CD4-positive, alpha-beta T cell treated with Interleukin-21 for 1 hour (primary cell): Measurements from ENCODE around the gene OR6N2.

Experiments
- DNase-seq: peaks from one replicate; pipeline ENCODE4 v3.0.0-alpha.2; 2020

Gene OR6N2, protein sequence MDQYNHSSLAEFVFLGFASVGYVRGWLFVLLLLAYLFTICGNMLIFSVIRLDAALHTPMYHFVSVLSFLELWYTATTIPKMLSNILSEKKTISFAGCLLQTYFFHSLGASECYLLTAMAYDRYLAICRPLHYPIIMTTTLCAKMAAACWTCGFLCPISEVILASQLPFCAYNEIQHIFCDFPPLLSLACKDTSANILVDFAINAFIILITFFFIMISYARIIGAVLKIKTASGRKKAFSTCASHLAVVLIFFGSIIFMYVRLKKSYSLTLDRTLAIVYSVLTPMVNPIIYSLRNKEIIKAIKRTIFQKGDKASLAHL

DNA sequence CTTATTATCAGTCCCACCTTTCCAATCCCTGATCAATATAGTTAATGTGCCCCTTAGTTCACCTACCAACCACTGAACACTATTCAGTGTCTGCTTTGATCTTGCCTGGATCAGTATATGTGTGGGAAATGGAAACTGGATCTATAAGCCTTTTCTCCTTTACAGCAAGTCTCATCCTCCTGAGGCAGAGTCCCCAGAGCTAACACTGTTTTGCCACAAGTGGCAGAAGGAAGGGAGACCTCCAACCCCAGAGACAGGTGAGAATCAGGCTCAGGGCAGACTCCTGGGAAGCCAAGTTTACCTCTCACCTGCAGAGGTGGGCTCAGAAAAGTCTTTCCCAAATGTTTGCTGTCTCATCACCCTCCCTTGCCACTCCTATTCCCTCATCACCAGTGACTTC, at the start of gene OR6N2:
Gene OR6N2, minus strand, starts transcription at position 101 of the 400 bp plus-strand sequence. CDS start 3,569 bp downstream, outside the sequence.
- DNase-seq = no peak

DNA sequence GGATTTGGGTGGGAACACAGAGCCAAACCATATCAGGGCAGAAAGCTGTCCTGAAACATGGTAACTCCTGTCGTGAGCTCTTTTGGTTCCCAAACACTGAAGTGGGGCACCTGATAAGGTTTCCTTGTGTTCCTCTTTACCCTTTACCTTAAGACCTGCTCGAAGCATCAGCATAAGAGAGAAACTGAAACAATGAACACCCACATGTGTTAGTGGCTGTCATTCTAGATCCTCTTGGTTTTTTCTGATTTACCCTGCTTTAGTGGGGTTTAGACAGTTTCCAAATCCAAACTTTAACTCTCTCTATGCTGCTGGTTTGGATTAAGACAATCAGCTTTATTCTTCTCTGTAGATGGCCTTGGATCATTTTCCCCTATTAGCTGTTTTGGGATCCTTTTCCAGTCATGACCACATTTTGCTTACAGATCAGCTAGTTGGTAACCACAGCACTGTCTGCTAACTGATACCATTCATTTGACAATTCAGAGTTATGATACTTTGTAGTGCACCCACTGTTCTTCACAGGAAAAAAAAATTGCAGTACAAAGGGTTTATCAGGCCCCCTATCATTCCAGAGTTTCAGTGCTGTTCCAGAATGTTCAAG, 49.2 kb upstream of the OR6N2 start:
- DNase-seq = no peak

DNA sequence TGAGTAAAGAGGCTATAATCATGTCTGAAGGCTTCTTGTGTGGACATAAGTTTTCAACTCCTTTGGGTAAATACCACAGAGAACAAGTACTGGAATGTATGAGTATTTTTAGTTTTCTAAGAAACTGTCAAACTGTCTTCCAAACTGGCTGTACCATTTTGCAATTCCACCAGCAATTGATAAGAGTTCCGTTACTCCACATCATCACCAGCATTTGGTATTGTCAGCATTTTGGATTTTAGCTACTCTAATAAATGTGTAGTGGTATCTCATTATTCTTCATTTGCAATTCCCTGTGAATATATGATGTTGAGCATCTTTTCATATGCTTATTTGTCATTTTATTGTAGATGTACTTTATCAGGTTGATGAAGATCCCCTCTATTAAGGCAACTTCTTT, 40.7 kb upstream of the OR6N2 start:
- no peak for DNase-seq

DNA sequence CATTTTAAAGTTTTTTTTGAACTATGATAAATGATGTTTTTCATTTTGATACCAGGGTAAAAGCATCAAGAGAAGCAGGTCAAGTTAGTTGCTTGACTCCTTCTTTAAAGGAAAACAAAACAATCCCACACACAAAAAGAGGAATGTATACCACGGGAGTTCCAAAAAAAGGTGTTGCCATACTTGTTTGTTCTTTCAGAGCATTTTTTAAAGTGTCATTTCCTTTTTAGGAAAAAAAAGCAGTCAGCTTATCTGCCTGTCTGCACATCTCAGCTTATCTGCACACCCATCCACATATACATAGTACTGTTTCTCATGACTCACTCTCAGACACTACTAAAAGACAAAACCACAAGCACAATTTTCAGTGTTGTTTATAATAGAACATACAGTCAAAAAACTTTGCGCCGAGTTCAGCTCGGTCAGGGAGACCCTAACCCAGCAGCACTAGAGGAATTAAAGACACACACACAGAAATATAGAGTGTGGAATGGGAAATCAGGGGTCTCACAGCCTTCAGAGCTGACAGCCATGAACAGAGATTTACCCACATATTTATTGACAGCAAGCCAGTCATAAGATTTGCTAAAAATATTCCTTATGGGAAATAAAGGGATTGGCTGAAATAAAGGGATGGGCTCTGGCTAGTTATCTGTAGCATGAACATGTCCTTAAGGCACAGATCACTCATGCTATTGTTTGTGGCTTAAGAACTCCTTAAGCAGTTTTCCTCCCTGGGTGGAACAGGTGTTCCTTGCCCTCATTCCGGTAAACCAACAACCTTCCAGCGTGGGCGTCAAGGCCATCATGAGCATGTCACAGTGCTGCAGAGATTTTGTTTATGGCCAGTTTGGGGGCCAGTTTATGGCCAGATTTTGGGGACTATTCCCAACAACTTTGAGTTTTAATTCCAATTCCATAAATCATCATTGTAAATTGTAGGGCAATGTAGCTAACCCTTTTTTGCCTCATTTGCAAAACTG, 38.7 kb upstream of the OR6N2 start:
- DNase-seq = peak; percentile 44

DNA sequence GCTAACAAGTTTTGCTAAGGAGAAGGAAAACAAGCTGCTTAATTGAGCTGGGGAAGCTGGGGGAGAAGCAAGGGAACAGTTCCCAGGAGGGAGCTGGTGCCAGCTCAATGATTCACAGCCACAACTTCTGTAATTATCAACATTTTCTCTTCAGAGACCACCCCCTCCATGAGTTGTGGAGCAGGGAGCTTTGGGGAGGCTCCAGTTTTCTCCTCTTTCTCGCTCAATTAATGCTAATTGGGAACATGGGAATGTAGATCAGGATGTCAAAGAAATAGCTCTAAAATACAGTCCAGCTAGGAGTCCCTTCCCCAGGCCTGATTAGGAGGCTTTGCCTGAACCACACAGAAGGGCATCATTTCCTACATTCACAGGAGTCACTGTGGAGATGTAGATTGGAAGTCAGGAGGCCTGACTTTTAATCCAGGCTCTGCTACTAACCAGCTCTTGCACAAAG, 38.0 kb upstream of the OR6N2 start:
- DNase-seq = no peak

DNA sequence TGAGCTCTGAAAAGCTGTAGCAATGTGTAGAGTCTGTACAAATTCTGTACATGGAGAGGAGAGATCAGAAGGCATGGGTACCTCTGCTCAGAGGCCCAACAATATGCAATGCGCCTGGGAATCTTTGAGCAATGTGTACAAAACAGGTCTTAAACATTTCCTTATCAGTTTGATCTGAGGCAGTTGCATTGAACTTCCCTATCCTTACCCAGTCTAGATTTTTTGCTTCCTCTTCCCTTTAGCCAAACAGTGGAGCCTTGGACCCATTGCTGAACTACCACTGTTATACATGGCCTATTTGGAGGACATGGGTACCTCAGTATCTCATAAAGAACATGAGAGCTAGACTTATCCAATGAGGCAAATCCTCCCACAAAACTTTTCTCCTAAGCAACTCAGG, 37.6 kb upstream of the OR6N2 start:
- DNase-seq = no peak

DNA sequence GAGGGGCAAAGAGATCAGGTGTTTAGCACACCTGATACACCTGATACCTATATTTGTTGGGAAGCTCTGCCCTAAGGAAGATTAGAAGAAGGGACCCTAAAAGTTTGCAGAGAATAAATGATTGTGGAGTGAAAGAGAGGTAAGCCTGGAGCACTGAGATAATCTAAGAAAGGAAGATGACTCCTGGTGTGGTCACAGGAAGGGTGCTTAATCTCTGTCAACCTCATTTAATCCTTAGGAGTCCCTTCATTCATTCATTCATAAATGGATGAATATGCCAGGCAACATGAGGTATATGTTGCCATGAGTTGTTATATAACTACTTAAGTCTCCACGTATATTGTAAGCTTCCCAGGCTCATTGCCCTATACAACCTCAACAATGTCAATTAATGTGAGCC, 34.0 kb upstream of the OR6N2 start:
- DNase-seq = no peak

DNA sequence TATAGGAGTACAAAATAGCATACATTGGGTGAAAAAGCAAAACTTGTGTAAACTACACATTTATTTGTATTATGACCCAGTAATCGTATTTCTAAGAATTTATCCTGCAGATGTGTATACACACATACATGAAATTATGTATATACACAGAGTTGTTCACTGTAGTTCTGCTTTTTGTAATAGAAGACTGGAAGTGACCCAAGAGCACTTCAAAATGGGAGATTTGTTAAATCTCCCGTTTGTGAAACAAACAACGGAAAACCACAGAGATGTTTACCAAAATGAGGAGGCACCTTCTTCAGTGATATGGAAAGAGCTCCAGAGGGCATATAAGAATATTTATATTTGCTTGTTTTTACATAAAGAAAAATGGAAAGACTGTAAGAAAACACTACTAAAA, 32.2 kb upstream of the OR6N2 start:
- no peak for DNase-seq

DNA sequence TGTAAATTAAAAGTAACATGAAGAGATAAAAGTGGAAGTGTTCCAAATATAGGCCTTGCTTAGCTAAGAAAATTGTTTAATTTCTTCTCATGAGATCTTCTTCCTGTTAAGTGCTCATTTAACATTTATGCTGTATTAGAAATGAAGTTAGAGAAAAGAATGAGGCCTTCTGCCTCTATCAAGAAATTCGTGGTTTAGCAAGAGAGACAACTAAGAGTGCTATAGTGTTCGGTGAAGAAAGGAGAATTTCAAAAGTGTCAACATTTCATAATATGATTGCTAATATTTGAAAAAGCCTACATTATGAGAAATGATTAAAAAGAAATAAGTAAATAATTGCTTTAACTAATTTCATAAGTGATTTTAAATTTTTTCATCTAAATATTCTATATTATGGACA, 31.3 kb upstream of the OR6N2 start:
- DNase-seq = no peak

DNA sequence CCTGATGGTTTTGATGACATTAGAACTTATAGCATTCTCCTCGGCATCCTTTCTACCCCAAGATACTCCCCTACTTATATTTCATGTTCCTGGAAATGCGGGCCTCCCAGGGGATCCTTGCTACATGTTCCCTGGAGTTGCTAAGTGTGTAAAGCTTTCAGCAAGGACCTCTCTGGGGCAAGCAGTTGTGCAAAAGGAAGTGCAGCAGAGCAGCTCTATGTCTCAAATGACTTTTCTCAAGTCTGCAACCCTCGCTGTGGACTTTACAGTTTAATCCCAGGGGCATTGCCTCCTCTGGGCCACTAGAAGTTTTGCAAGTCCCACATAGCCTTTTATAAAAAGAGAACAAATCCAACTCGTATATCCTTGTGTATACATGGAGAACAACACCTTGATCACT, 29.3 kb upstream of the OR6N2 start:
- no peak for DNase-seq

DNA sequence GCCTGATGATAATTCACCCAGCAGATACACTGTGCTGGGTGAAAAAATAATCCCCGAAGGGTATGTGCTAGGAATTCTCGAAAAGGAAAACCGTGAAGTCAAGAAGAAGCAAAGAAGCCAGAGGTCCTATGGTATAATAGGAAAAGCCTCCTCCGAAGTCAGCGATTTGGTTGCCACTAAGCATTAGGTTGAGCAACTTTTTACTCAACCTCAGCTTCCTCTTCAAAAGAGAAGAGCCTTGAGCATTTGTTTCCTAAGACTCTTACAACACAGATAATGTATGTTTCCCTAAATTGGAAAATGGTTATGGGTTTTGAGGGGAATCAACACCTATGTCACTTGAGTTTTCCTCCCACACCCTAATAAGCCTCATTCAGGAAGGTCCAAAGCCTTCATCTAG, 28.9 kb upstream of the OR6N2 start:
- no peak for DNase-seq

DNA sequence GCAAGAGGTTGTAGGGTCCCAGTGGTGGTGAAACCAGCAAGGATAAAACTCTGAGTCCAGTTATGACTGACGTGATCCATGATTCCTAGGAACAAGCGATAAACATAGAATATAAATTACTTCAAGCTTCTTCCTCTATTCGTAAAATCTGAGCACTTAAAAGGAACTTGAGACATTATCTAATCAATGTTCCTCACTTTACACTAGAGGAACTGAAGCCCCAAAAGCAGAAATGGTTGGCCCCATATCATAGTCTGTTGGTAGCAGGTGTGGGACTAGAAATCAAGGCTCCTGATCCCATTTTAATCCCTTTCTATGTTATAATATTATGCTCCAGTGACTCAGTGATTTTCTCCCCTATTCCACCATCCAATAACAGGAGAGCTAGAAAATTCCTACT, 28.3 kb upstream of the OR6N2 start:
- no peak for DNase-seq

DNA sequence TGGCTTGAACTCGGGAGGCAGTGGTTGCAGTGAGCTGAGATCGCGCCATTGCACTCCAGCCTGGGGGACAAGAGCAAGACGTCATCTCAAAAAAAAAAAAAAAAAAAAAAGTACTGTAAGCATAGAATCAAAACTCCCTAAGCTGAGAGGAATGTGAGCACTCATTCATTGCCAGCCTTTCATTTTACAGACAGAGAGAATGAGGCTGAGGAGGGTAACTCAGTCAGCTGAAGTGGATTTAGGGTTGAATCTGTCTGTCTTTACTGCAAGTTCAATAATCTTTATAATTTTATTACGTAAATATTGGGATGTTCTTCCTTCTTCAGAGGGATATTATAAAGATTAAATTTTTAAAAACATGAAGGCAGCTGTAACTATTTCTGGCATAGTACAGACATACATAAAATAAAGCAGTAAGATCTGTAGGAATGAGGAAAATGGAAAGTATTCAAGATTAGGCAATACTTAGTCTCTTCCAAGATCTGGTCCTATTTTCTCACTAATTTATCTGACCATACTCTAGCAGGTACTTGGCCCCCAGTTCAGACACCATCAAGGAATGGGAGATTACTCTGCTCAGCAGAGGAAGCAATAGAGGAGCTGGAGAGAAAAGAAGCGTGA, 26.0 kb upstream of the OR6N2 start:
- no peak for DNase-seq

DNA sequence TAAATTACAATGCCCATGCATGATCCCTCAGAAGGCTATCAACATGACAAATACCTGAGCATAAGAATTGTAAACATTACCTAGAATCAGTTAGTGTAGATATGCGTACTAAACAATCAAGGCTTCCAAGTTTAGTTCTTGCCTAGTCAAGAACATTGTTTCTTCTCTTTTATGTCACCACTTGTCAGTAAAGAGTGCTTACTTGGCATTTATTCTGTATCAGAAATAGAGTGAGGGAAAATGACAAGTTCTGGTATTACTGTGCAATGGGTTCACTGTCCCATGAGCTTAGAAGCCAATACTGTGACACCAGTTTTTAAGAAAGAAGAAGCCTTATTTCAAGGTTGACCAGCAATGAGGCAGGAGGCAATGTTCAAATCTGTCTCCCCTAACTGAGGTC, 22.7 kb upstream of the OR6N2 start:
- DNase-seq = no peak

DNA sequence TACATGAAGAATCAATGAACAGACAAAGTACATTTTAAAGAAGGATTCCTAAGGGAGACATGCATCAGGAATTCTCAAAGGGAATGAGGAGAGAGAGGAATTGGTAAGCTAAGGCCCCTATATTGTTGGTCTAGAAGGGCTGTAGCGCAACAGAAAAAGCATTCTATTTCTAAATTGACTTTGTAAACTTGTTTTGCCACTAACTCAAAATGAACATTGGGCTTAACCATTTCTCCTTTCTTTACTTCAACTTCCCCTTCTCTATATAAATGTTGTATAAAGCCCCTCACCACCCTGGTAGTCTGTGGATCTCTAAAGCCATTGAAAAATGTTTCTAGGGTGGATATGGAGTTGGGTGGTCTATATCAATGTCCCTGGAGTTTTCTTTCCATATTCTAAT, 20.4 kb upstream of the OR6N2 start:
- DNase-seq = no peak

DNA sequence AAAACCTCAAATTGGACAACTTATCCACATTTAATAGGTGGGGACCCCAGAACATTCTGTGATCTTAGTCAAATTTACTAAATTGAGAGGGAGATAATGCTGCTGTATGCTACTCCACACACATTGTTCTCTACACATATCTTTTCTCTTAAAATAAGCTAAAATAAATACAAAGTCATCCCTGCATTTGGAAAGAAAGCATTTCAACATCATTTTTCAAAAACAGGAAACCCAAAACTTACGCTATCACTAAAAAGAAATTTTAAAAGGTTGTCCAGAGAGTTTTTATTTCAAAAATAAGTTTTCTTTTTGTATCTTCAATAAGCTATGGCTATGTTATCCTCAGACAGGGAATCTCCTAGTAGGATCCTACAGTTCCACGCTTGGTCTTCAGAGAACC, 19.5 kb upstream of the OR6N2 start:
- DNase-seq = no peak

DNA sequence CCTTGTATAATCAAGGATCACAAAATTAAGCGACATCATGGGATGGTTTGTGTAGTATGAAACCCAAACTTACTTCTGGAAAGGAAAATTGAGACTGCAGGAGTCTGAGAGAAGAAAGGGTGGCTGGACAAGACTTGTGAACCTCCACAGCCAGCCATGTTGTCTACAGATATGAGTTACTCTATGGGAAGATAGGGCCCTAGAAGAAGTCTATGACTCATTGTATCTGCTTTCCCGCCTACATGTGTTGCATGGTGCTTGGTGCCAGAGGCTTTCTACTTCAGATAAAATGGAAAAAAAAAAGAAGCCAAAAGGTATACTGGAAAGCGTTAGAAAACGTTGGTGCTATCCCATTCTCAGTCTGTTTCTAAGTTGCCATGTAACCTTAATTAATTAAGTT, 18.7 kb upstream of the OR6N2 start:
- DNase-seq = no peak

DNA sequence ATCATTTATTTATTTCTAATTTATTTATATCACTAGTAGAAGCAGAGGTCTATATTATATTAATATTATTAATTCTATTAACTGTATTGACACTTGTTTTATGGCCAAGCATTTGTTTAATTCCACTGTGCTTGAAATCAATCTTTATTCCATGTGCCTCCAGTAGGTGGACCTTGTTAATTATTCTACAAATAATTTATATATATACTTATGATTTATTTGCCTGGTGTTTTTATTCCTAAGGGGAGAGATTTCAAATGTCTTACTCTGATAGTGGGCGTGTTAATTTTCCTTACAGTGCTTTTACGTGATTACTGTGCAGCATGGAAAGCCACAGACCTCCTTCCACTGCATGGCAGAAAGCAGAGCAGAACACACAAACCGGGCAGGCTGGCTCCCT, 17.5 kb upstream of the OR6N2 start:
- no peak for DNase-seq

DNA sequence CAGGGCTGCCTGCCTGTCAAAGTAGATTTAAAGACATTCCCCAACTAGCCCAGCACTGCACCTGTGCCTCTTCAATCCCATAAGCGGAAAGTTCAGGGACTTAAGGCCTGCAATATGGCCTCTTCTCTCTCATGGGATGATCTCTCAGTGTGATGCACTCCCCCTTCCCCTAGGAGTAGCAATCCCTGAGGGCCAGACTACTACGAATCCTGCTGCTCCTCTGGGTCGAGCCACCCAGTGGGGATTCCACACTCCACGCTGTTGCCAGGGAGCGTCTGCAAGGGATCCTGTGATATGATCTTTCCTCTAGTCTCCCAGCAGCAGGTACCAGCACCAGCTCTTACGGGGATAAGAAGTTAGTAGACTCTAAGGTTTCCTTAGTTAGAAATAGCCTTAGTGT, 13.2 kb upstream of the OR6N2 start:
- no peak for DNase-seq

DNA sequence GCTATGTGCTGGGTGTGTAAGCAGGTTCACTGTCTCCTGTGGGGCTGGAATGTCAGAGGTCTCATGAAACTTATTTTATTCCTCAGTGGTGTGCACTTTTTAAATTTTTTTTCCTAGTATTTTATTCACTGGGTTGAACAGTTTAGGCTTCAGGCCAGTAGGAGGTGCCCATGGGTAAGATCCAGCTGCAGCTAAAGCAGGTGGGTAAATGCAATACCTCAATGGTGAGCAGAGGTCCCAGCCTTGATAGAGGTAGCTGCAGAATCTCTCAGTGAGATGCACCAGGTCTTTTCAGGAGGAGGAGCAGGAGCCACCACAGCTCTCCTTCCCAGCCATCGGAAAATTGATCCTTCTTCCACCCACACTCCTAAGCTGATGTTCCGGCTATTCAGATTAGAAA, 12.6 kb upstream of the OR6N2 start:
- DNase-seq = peak; percentile 46

DNA sequence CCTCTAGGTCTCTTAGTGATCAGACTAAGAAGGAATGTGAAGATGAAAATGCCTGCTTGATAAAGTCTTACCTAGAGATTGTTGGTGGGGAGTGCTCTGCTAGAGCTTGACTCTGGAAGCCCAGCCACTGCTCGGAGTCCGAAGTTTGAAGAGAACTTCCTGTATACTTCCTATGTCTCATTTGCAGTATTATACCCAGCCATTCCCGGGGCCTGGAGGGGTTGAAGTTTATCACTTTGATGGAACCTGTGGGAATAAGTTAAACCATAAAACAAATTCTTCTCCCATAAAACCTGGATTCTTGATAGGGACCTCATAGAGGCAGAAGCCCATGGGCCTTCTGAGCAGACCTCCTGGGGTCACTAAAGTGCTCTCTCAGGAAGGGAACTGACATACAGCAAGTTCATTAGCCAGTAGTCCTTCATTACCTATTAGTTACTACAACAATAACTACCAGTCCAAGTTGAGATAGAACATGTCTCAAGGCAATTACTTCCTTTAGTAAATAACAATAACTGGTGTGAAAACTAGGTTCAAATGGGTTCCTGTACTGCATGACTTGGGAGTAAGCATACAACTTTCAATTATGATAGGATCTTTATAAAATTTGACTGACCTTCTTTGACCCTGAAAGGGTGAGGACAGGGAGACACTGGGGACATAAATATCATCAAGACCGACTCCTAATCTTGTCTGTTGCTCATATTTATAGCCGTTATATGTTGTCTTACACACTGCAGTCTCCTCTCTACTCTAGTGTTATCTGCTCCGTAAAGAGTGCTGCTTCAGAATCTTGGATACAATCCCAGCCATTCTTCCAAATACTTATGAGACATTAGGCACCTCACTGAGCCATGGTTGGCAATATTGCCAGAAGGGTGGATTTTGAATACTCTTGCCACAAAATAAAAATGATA, 8.8 kb downstream of the OR6N2 start, which contains the start of gene OR6N1:
Gene OR6N1, minus strand, starts transcription at position 246 of the 917 bp plus-strand sequence. CDS start 5,513 bp downstream, outside the sequence.
- no peak for DNase-seq

DNA sequence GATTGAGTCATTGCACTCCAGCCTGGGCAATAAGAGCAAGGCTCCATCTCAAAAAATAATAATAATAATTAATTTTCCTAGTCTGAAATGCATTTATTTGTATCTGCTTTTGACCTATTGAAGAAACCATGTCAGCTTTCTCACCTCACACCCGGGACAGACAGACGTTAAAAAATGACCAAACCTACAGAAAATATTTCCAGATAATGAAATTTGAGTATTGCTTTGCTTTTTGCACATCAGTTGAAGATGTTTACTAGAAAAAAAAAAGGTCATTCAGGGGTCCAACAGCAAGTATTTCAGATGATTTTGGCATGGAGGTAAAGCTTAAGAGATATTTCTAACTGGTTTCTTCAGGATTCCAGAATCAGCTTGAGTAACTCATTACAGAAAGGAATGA, 26.6 kb downstream of the OR6N2 start, which contains the start of gene OR6K6:
Gene OR6K6, plus strand, starts transcription at position 301 of the 400 bp plus-strand sequence. CDS start 168 bp downstream, outside the sequence.
- DNase-seq = no peak
